Middle frontal gyrus (tissue), 1 donor: ENCODE data around the gene SLC48A1.

Experiments used
- DNase-seq: peaks from one replicate; pipeline ENCODE4 v3.0.0-alpha.2; 2015; ENCODE audit warnings: low spot score; ENCODE audit errors: extremely low spot score

The SLC48A1 gene

GRCh38 chr12:47777151-47777550, 4.1 kb downstream of the SLC48A1 start:
- no peak for DNase-seq

GRCh38 chr12:47777741-47778558, 4.9 kb downstream of the SLC48A1 start:
- peak; percentile 77 for DNase-seq

- DNase-seq, result no peak
Observed at GRCh38 chr12:47778881-47779280, 5.8 kb downstream of the SLC48A1 start.

GRCh38 chr12:47779301-47779942, 6.4 kb downstream of the SLC48A1 start:
- DNase-seq, result peak; percentile 84

GRCh38 chr12:47779943-47780504, 7.0 kb downstream of the SLC48A1 start:
- no peak for DNase-seq

- DNase-seq, result no peak
Observed at GRCh38 chr12:47781479-47782371, 8.7 kb downstream of the SLC48A1 start.

GRCh38 chr12:47782372-47782770, 9.3 kb downstream of the SLC48A1 start:
- no peak for DNase-seq

- DNase-seq, result no peak
Observed at GRCh38 chr12:47783024-47783755, 10.2 kb downstream of the SLC48A1 start.

- DNase-seq, result no peak
Observed at GRCh38 chr12:47783821-47784819, 11.1 kb downstream of the SLC48A1 start.

GRCh38 chr12:47785036-47785886, 12.2 kb downstream of the SLC48A1 start:
- DNase-seq, result no peak

GRCh38 chr12:47785887-47786661, 13.0 kb downstream of the SLC48A1 start:
- no peak for DNase-seq

GRCh38 chr12:47786662-47787280, 13.7 kb downstream of the SLC48A1 start:
- no peak for DNase-seq

GRCh38 chr12:47787596-47788319, 14.7 kb downstream of the SLC48A1 start:
- no peak for DNase-seq

- DNase-seq, result no peak
Observed at GRCh38 chr12:47789141-47789540, 16.1 kb downstream of the SLC48A1 start.

- DNase-seq, result no peak
Observed at GRCh38 chr12:47789712-47790489, 16.9 kb downstream of the SLC48A1 start.
